HG03460 (cell line): Measurements from ENCODE around the gene FER.
"Not testable (repeated sequence)": the region's sequence is repeated elsewhere in the genome, so short reads cannot be mapped to it uniquely, and the experiment has no call there.

Experiments
- ATAC-seq: cut with Tn5 transposase; IDR thresholded peaks from one replicate; pipeline ENCODE4 v1.9.1; 2021; ENCODE audit not compliant: unreplicated experiment

FER gene

GRCh38 chr5:108946008-108946407, 198.3 kb downstream of the FER start:
- ATAC-seq, result no peak

GRCh38 chr5:108947164-108947563, 199.5 kb downstream of the FER start:
- ATAC-seq, result no peak

GRCh38 chr5:108950276-108950675, 202.6 kb downstream of the FER start:
- no peak for ATAC-seq

GRCh38 chr5:108953940-108954339, 206.2 kb downstream of the FER start:
- no peak for ATAC-seq

- no peak for ATAC-seq
These were observed 209.6 kb downstream of the FER start for GRCh38 chr5:108957333-108957732.

GRCh38 chr5:108966910-108967309, 219.2 kb downstream of the FER start:
- ATAC-seq, result no peak

- no peak for ATAC-seq
These were observed 226.9 kb downstream of the FER start for GRCh38 chr5:108974594-108974993.

GRCh38 chr5:108975697-108976096, 228.0 kb downstream of the FER start:
- ATAC-seq, result no peak

GRCh38 chr5:108983461-108984092, 235.9 kb downstream of the FER start:
- no peak for ATAC-seq

GRCh38 chr5:108989761-108990392, 242.2 kb downstream of the FER start:
- no peak for ATAC-seq

GRCh38 chr5:108992396-108993085, 244.8 kb downstream of the FER start:
- not testable (repeated sequence) for ATAC-seq

GRCh38 chr5:108993440-108993839, 245.7 kb downstream of the FER start:
- not testable (repeated sequence) for ATAC-seq

GRCh38 chr5:108997720-108998119, 250.0 kb downstream of the FER start:
- no peak for ATAC-seq

GRCh38 chr5:108998216-108998615, 250.5 kb downstream of the FER start:
- ATAC-seq, result no peak

GRCh38 chr5:109003928-109004327, 256.2 kb downstream of the FER start:
- no peak for ATAC-seq

GRCh38 chr5:109005297-109006009, 257.8 kb downstream of the FER start:
- ATAC-seq, result no peak

GRCh38 chr5:109006129-109006528, 258.4 kb downstream of the FER start:
- no peak for ATAC-seq

GRCh38 chr5:109016300-109016699, 268.6 kb downstream of the FER start:
- ATAC-seq, result peak; percentile 71

- no peak for ATAC-seq
These were observed 274.4 kb downstream of the FER start for GRCh38 chr5:109022056-109022455.

- not testable (repeated sequence) for ATAC-seq
These were observed 278.0 kb downstream of the FER start for GRCh38 chr5:109025729-109026128.

- no peak for ATAC-seq
These were observed 280.4 kb downstream of the FER start for GRCh38 chr5:109027983-109028607.
